ENCODE measurements around the gene SPAG16.

SPAG16 gene

DNA sequence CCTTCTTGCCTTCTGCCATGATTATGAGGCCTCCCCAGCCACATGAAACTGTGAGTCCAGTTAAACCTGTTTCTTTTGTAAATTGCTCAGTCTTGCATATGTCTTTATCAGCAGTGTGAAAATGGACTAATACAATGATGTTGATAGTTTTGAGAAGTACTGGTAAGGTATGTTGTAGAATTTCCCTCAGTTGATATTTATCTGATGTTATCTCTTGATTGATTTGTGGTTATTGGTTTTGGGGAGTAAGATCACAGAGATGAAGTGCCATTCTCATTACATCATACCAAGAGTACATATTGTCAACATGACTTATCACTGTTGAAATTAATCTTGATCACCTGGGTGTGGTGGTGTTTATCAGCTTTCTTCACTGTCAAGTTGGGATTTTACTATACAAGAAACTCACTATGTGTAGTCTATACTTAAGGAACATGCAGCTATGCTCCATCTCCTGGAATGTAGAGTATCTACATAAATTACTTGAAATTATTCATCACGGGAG lies 5.1 kb upstream of the SPAG16 start:
- DNase-seq (ENCODE audit: low read depth in 1 of 2, low spot score in 1 of 2): no peak
- in situ Hi-C loops (cut with HindIII; ENCODE audit: low pct_unique_long_range_greater_than_20kb, low sequenced_read_pairs): no loop called here
- TF ChIP-seq JUND (IDR thresholded peaks at IDR 0.05; ENCODE audit: low read depth): peak; percentile 22; the same call in 1 of the 2 replicates

DNA sequence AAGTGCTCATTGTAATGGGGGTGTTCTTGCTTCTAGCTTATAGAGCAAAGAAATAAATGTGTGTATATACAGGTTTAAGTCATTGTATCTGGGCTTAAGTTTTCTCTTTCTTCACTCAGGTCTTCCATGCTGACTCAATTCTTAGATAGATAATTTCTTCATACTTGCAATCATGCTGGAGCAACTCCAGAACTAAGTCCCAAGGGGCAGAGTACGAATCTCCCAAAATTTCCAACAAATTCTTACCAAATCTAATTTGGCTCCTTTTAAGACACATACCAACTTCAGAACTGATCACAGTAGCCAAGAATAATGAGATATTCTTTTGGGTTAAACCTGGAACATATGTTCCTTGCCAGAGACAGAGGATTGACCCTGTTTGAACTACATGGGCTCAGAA lies 4.3 kb upstream of the SPAG16 start:
- no peak for DNase-seq (ENCODE audit: low read depth in 1 of 2, low spot score in 1 of 2)
- no peak for TF ChIP-seq JUND (IDR thresholded peaks at IDR 0.05; ENCODE audit: low read depth)
- in situ Hi-C loops (cut with HindIII; ENCODE audit: low pct_unique_long_range_greater_than_20kb, low sequenced_read_pairs): no loop called here

DNA sequence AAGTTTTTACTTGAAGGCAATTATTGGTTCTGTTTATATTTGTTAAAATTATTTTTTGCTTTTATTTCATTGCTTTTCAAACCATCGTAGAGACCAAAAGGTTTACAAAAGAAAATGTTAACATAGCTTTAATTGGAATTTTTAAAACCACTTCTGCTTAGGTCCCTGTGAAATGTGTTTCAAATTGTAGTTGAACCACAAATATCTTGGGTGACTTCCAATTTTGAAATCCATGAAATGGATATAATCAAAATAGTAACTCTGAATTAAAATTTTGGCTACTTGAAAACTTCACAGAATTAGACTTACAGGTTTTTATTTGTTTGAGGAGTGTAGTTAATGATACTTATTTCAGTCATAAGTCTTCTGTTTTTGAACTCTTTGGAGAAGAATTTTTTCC lies 3.1 kb upstream of the SPAG16 start:
- DNase-seq (ENCODE audit: low read depth in 1 of 2, low spot score in 1 of 2): no peak
- TF ChIP-seq JUND (IDR thresholded peaks at IDR 0.05; ENCODE audit: low read depth): no peak
- in situ Hi-C loops (cut with HindIII; ENCODE audit: low pct_unique_long_range_greater_than_20kb, low sequenced_read_pairs): no loop called here

DNA sequence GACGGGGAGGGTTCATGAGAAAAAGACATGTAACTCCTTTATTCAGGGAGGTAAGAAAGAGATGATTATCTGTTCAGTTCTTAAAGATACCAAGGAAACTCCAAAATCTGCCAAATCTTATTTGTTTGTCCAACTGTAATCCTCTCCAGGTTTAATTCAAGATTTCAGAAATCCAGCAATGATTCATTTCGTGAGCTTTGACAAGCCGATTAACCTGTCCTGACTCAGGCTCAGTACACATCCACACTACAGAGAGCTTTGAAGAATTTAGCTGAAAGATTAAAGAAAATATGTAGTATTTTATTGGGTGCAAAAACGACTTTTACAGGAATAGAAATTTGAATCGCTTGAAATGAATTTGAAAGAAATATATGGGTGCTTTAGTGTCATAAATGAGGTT lies 1.1 kb downstream of the SPAG16 start:
- no peak for TF ChIP-seq JUND (IDR thresholded peaks at IDR 0.05; ENCODE audit: low read depth)
- in situ Hi-C loops (cut with HindIII; ENCODE audit: low pct_unique_long_range_greater_than_20kb, low sequenced_read_pairs): no loop called here
- no peak for DNase-seq (ENCODE audit: low read depth in 1 of 2, low spot score in 1 of 2)

DNA sequence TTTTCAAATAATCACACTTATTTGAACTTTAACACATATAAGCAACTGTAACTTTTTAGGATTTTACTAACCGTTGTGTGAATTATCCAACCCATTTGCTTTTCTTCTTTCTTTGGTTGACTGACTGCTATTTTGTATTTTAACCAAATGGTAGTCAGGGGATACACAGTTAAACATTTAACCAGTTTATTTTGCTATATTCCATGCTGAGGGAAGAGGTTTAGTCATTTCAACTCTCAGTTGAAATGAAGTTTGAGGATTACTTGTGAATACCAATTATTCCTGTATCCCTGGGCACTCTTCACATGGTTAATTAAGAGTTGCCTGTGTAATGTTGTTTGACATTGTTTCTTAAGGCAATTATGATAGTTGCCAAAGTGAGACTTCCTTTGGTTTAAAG lies 1.9 kb downstream of the SPAG16 start:
- TF ChIP-seq JUND (IDR thresholded peaks at IDR 0.05; ENCODE audit: low read depth): no peak
- no peak for DNase-seq (ENCODE audit: low read depth in 1 of 2, low spot score in 1 of 2)
- in situ Hi-C loops (cut with HindIII; ENCODE audit: low pct_unique_long_range_greater_than_20kb, low sequenced_read_pairs): no loop called here

GRCh38 chr2:213288913-213289700 lies 4.8 kb downstream of the SPAG16 start:
- in situ Hi-C loops (cut with HindIII; ENCODE audit: low pct_unique_long_range_greater_than_20kb, low sequenced_read_pairs): no loop called here
- peak in 1 of 2 experiments; percentile 51 for DNase-seq (ENCODE audit: low read depth in 1 of 2, low spot score in 1 of 2)
- TF ChIP-seq JUND (IDR thresholded peaks at IDR 0.05; ENCODE audit: low read depth): no peak

- in situ Hi-C loops (cut with HindIII; ENCODE audit: low pct_unique_long_range_greater_than_20kb, low sequenced_read_pairs): no loop called here
- no peak for TF ChIP-seq JUND (IDR thresholded peaks at IDR 0.05; ENCODE audit: low read depth)
- DNase-seq (ENCODE audit: low read depth in 1 of 2, low spot score in 1 of 2): no peak
These were observed 6.2 kb downstream of the SPAG16 start for GRCh38 chr2:213290501-213290900.

GRCh38 chr2:213296270-213296669 lies 12.0 kb downstream of the SPAG16 start:
- DNase-seq (ENCODE audit: low read depth in 1 of 2, low spot score in 1 of 2): no peak
- no peak for TF ChIP-seq JUND (IDR thresholded peaks at IDR 0.05; ENCODE audit: low read depth)
- in situ Hi-C loops (cut with HindIII; ENCODE audit: low pct_unique_long_range_greater_than_20kb, low sequenced_read_pairs): no loop called here

DNA sequence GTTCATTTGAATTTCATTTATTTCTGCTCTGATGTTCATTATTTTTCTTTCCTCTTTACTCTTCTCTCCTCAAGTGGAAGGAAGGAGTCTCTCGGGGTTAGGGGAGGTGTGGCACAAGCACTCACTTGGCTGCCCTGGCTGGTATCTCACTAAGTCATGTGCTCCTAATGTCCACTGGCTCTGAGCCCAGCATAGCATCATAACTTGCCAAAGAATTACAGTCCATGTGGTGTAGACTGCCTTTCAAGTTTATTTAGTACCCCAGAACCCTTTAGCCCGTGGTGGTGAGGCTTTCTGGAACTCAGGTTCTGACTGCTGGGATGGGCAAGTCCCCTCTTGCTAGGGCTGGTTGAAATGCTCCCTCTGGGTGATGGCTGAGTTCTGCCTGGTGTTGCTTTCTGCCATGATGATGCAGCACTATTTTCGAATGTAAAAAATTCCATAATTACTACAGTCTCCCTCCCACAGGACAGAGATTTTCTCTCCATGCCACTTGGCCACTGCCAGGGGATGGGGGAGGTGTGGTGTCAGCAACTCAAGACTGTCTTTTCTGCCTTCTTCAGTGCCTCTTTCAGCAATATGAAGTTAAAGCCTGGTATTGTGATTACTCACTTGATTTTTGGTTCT lies 22.2 kb downstream of the SPAG16 start:
- no peak for DNase-seq (ENCODE audit: low read depth in 1 of 2, low spot score in 1 of 2)
- no peak for TF ChIP-seq JUND (IDR thresholded peaks at IDR 0.05; ENCODE audit: low read depth)
- in situ Hi-C loops (cut with HindIII; ENCODE audit: low pct_unique_long_range_greater_than_20kb, low sequenced_read_pairs): no loop called here

GRCh38 chr2:213315168-213315876 lies 31.1 kb downstream of the SPAG16 start:
- DNase-seq (ENCODE audit: low read depth in 1 of 2, low spot score in 1 of 2): no peak
- in situ Hi-C loops (cut with HindIII; ENCODE audit: low pct_unique_long_range_greater_than_20kb, low sequenced_read_pairs): no loop called here
- TF ChIP-seq JUND (IDR thresholded peaks at IDR 0.05; ENCODE audit: low read depth): no peak

DNA sequence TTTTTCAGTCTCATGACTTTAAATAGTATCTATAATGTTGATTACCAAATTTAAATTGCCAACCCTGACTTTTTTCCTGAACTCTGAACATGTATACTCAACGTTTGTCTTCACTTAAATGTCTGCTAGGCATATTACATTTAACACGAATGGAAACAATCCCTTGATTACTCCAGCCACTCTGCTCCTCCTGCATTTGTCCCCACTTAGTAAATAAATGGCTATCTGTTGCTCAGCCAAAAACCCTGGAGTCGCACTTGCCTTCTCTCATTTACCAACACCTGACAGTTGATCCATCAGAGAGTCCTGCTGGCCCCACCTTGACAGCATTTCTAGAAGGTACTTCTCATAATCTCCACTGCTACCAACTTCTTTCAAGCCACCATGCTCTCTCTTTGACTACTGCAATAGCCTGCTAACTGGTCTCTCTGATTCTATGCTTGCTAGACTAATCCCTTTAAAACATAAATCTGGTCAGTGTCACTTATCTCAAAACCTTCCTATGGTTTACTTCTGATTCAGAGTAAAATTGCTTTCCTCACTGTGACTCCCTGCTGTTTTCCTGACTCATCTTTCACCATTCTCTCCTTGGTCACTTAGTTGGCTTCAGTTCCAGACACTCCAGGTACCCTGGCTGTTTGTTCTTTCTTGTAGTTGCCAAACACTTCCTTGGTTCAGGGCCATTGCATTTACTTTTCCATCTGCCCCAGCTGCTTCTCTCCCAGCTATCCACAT lies 31.9 kb downstream of the SPAG16 start:
- in situ Hi-C loops (cut with HindIII; ENCODE audit: low pct_unique_long_range_greater_than_20kb, low sequenced_read_pairs): no loop called here
- TF ChIP-seq JUND (IDR thresholded peaks at IDR 0.05; ENCODE audit: low read depth): no peak
- DNase-seq (ENCODE audit: low read depth in 1 of 2, low spot score in 1 of 2): no peak

GRCh38 chr2:213317929-213318328 lies 33.7 kb downstream of the SPAG16 start:
- in situ Hi-C loops (cut with HindIII; ENCODE audit: low pct_unique_long_range_greater_than_20kb, low sequenced_read_pairs): no loop called here
- TF ChIP-seq JUND (IDR thresholded peaks at IDR 0.05; ENCODE audit: low read depth): no peak

More at GRCh38 chr2:213317929-213318328, 33.7 kb downstream of the SPAG16 start:
- DNase-seq (ENCODE audit: low read depth in 1 of 2, low spot score in 1 of 2): no peak

Measured in T47D (cell line).